OCI-LY7 (cell line): ENCODE measurements around the gene CRISP3.

ENCODE experiments used
- CTCF ChIP-seq: fragments of 200-600 bp; sonication (generic); conservative IDR thresholded peaks from 2 replicates; pipeline ENCODE4 v1.5.1; 2014; ENCODE audit warnings: mild to moderate bottlenecking, antibody characterized with exemption, low read length, moderate library complexity, mixed read lengths
- EZH2phosphoT487 ChIP-seq: fragments of 200-600 bp; sonication (generic); IDR thresholded peaks from 2 replicates; pipeline ENCODE4 v1.6.1; 2018; ENCODE audit warnings: low read depth, borderline replicate concordance, mild to moderate bottlenecking, mixed run types, antibody characterized with exemption, low read length, moderate library complexity, mixed read lengths

GRCh38 chr6:49776444-49776843, 32.3 kb upstream of the CRISP3 start:
- no peak for TF ChIP-seq CTCF
- no peak for TF ChIP-seq EZH2phosphoT487
